ENCODE measurements around the gene KDM2A. TPM values are rescaled to one million over a fixed set of nuclear protein-coding genes. Genes with fewer than 3 reads are reported as not detected.
A peak's percentile ranks its signal among the peaks of the same experiment; 100 is the strongest.

KDM2A gene
- total RNA-seq, 1 donor from 2014 or later, result 70.4 TPM

- FAIRE-seq (no peak), DNase-seq (ENCODE audit: low read depth) (peak; percentile 33)
- H3K27ac ChIP-seq (ENCODE audit: low read depth, low read length), result peak within 1 kb of the TSS; percentile 26
Observed at GRCh38 chr11:67303132-67303834, 184.2 kb downstream of the KDM2A start, which contains the start of gene SSH3. TSS of gene SSH3 (plus strand) at chr11:67303530. CDS start at chr11:67303626, 96 bp downstream.

GRCh38 chr11:67303835-67304411, 184.9 kb downstream of the KDM2A start:
- peak overlapping the region; percentile 84 for H2AFZ ChIP-seq (ENCODE audit: low read depth, low read length)
- H3K4me2 ChIP-seq (ENCODE audit: low read length), result peak overlapping the region; percentile 93
- H3K27ac ChIP-seq (ENCODE audit: low read depth, low read length), result peak overlapping the region; percentile 26
- H3K9me3 ChIP-seq (ENCODE audit: insufficient read depth, low read depth, low read length), result no peaks in the 10 kb centered on the region
- H3K9ac ChIP-seq (ENCODE audit: low read length), result peak overlapping the region; percentile 76
- Mint-ChIP-seq H3K9me3 (ENCODE audit: unreplicated experiment) (no peaks in the 10 kb centered on the region), H3K27me3 (ENCODE audit: low read depth, unreplicated experiment) (peaks cover 2% of the 10 kb centered on the region), H3K27ac (ENCODE audit: unreplicated experiment) (no peak overlapping the region), H3K36me3 (ENCODE audit: low read depth, unreplicated experiment) (peaks cover 4% of the 10 kb centered on the region), H3K4me1 (ENCODE audit: low read depth, unreplicated experiment) (peaks cover 5% of the 10 kb centered on the region), H3K4me3 (ENCODE audit: unreplicated experiment) (peak overlapping the region; percentile 73)
- H4K20me1 ChIP-seq (ENCODE audit: insufficient read depth, low read length), result peaks cover 20% of the 10 kb centered on the region
- H3K27me3 ChIP-seq (ENCODE audit: insufficient read depth, low read length), result no peaks in the 10 kb centered on the region
- no peak for DNase-seq (ENCODE audit: low read depth)
- H3K79me2 ChIP-seq (ENCODE audit: insufficient read depth, low read length), result no peaks in the 10 kb centered on the region
- peak overlapping the region; percentile 72 for H3K4me3 ChIP-seq (ENCODE audit: insufficient read depth, low read depth, low read length)
- no peak for FAIRE-seq
- peaks cover 10% of the 10 kb centered on the region for H3K4me1 ChIP-seq (ENCODE audit: insufficient read depth, low read length)
- TF ChIP-seq CTCF (IDR thresholded peaks at IDR 0.05; ENCODE audit: insufficient read depth, low read depth, low read length), result no peak
- no peak for TF ChIP-seq EZH2 (IDR thresholded peaks at IDR 0.05; ENCODE audit: insufficient read depth, low read length)
- peaks cover 2% of the 10 kb centered on the region for H3K36me3 ChIP-seq (ENCODE audit: insufficient read depth, low read length)

More at GRCh38 chr11:67303132-67303834, 184.2 kb downstream of the KDM2A start, which contains the start of gene SSH3:
- H3K4me1 Mint-ChIP-seq (ENCODE audit: low read depth, unreplicated experiment), result peaks cover 5% of the 10 kb centered on the region
- Histone ChIP-seq H3K27me3 (ENCODE audit: insufficient read depth, low read length) (no peaks in the 10 kb centered on the region), H3K4me1 (ENCODE audit: insufficient read depth, low read length) (peaks cover 10% of the 10 kb centered on the region), H3K9me3 (ENCODE audit: insufficient read depth, low read depth, low read length) (no peaks in the 10 kb centered on the region), H2AFZ (ENCODE audit: low read depth, low read length) (peak within 1 kb of the TSS; percentile 84), H3K36me3 (ENCODE audit: insufficient read depth, low read length) (peaks cover 2% of the 10 kb centered on the region), H3K79me2 (ENCODE audit: insufficient read depth, low read length) (no peaks in the 10 kb centered on the region), H4K20me1 (ENCODE audit: insufficient read depth, low read length) (peaks cover 26% of the 10 kb centered on the region), H3K4me3 (ENCODE audit: insufficient read depth, low read depth, low read length) (peak within 1 kb of the TSS; percentile 72), H3K9ac (ENCODE audit: low read length) (peak within 1 kb of the TSS; percentile 76), H3K4me2 (ENCODE audit: low read length) (peak within 1 kb of the TSS; percentile 93)
- H3K36me3 Mint-ChIP-seq (ENCODE audit: low read depth, unreplicated experiment), result peaks cover 10% of the 10 kb centered on the region
- no peaks in the 10 kb centered on the region for H3K9me3 Mint-ChIP-seq (ENCODE audit: unreplicated experiment)
- H3K27me3 Mint-ChIP-seq (ENCODE audit: low read depth, unreplicated experiment), result peaks cover 2% of the 10 kb centered on the region
- H3K27ac Mint-ChIP-seq (ENCODE audit: unreplicated experiment), result peak within 1 kb of the TSS; percentile 18
- peak within 1 kb of the TSS; percentile 73 for H3K4me3 Mint-ChIP-seq (ENCODE audit: unreplicated experiment)
- TF ChIP-seq CTCF (IDR thresholded peaks at IDR 0.05; ENCODE audit: insufficient read depth, low read depth, low read length) (no peak), EZH2 (IDR thresholded peaks at IDR 0.05; ENCODE audit: insufficient read depth, low read length) (no peak)

Data from astrocyte (in vitro differentiated cells and primary cell).